GM10266 (cell line): ENCODE measurements around the gene GMCL2.

Experiments used
- DNase-seq: peaks from one replicate; pipeline ENCODE4 v3.0.0; 2012; ENCODE audit errors: extremely low spot score
- CTCF ChIP-seq: IDR thresholded peaks from 2 replicates; pipeline ENCODE4 v1.5.1; 2012; ENCODE audit warnings: mild to moderate bottlenecking, low read depth; ENCODE audit not compliant: control insufficient read depth, insufficient read depth; ENCODE audit errors: missing control alignments

Gene GMCL2

GRCh38 chr5:178187014-178187413 lies at the start of gene GMCL2:
Gene GMCL2, minus strand, starts transcription at chr5:178187371. Its CDS starts 72 bp downstream, at chr5:178187299.
- DNase-seq: no peak
- no peak for TF ChIP-seq CTCF

GRCh38 chr5:178236679-178237078 lies 49.5 kb upstream of the GMCL2 start:
- no peak for DNase-seq

GRCh38 chr5:178236126-178236525 lies 49.0 kb upstream of the GMCL2 start:
- no peak for TF ChIP-seq CTCF
- no peak for DNase-seq

More at GRCh38 chr5:178236679-178237078, 49.5 kb upstream of the GMCL2 start:
- no peak for TF ChIP-seq CTCF

- no peak for DNase-seq
- TF ChIP-seq CTCF: no peak
Observed at GRCh38 chr5:178235588-178235974, 48.4 kb upstream of the GMCL2 start.

GRCh38 chr5:178234750-178235587 lies 47.8 kb upstream of the GMCL2 start:
- TF ChIP-seq CTCF: peak; percentile 88
- DNase-seq: peak; percentile 87

- no peak for DNase-seq
- TF ChIP-seq CTCF: no peak
Observed at GRCh38 chr5:178234121-178234749, 47.1 kb upstream of the GMCL2 start.

- DNase-seq: no peak
- no peak for TF ChIP-seq CTCF
Observed at GRCh38 chr5:178232920-178233429, 45.8 kb upstream of the GMCL2 start.
